ENCODE data around the gene DCANP1. TPM values are rescaled to one million over a fixed set of nuclear protein-coding genes. Genes with fewer than 3 reads are reported as not detected.
A peak's percentile ranks its signal among the peaks of the same experiment; 100 is the strongest.

Gene DCANP1
- total RNA-seq, 1 donor from 2014 or later = not detected

DNA sequence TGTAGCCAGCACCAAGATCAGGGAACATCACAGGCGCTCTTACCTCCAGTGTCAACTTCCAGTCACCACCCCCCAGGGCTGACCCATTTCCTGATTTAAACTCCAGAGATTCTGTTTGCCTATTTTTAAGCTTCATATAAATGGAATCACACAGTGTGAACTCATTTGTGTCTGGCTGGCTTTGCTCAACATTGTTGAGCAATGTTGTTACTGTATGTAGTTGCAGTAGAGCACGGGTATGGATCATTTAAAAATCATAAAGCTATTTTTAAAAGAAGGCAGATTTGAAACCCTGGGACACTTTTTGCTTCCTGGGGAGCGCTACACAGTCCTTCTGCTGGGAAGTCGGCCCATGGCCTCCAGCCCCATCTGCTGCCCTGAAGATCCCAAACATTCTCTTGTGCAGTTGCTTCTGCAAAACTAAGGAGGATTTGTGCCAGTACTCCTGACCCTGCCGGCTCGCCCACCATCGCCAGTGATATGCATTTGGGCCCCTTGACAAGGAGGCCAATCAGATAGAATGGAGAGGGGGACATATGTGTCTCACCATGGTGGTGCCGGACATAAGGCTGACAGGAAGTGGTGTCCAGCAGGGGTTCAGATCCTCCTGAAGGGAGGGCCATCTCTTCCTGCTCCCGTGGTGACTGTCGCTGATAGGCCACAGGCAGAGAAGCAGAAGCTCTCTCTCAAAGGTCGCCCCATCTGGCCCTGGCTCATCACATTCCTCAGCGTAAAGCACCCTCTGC, 13.3 kb downstream of the DCANP1 start:
- TF ChIP-seq, protein P1, sequence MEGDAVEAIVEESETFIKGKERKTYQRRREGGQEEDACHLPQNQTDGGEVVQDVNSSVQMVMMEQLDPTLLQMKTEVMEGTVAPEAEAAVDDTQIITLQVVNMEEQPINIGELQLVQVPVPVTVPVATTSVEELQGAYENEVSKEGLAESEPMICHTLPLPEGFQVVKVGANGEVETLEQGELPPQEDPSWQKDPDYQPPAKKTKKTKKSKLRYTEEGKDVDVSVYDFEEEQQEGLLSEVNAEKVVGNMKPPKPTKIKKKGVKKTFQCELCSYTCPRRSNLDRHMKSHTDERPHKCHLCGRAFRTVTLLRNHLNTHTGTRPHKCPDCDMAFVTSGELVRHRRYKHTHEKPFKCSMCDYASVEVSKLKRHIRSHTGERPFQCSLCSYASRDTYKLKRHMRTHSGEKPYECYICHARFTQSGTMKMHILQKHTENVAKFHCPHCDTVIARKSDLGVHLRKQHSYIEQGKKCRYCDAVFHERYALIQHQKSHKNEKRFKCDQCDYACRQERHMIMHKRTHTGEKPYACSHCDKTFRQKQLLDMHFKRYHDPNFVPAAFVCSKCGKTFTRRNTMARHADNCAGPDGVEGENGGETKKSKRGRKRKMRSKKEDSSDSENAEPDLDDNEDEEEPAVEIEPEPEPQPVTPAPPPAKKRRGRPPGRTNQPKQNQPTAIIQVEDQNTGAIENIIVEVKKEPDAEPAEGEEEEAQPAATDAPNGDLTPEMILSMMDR (IDR thresholded peaks at IDR 0.05) = no peak
- Mint-ChIP-seq H3K4me1 (ENCODE audit: unreplicated experiment) (no peaks in the 10 kb centered on the region), H3K27ac (ENCODE audit: unreplicated experiment) (no peak overlapping the region), H3K36me3 (ENCODE audit: unreplicated experiment) (no peaks in the 10 kb centered on the region), H3K4me3 (ENCODE audit: unreplicated experiment) (no peak overlapping the region), H3K27me3 (ENCODE audit: unreplicated experiment) (peaks cover 18% of the 10 kb centered on the region), H3K9me3 (ENCODE audit: unreplicated experiment) (peaks cover 2% of the 10 kb centered on the region)
- DNase-seq (ENCODE audit: extremely low spot score, unreplicated experiment) = peak; percentile 72

DNA sequence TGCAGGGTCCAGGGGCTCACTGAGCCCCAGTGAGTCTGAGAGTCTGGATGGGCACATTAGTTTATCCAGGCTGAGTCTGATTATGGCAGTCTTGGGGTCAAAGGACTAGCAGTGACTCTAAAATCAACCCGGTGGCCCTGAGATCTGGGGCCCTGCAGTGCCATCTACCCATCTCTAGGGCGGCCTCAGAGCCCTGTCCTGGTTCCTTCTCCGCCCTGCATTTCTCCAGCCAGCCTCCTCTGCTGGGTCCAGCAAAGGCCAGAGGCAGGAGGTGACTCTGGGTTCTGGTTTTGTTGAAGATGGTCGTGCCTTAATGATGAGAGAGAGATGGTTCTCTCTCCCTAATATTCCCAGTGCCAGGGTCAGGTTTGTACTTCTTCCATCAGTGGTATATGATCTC, 15.0 kb downstream of the DCANP1 start:
- Mint-ChIP-seq H3K4me1 (ENCODE audit: unreplicated experiment) (no peaks in the 10 kb centered on the region), H3K4me3 (ENCODE audit: unreplicated experiment) (no peak overlapping the region), H3K27ac (ENCODE audit: unreplicated experiment) (no peak overlapping the region), H3K27me3 (ENCODE audit: unreplicated experiment) (peaks cover 18% of the 10 kb centered on the region), H3K36me3 (ENCODE audit: unreplicated experiment) (no peaks in the 10 kb centered on the region), H3K9me3 (ENCODE audit: unreplicated experiment) (peaks cover 11% of the 10 kb centered on the region)
- TF ChIP-seq, protein P1 (IDR thresholded peaks at IDR 0.05) = no peak
- DNase-seq (ENCODE audit: extremely low spot score, unreplicated experiment) = no peak

DNA sequence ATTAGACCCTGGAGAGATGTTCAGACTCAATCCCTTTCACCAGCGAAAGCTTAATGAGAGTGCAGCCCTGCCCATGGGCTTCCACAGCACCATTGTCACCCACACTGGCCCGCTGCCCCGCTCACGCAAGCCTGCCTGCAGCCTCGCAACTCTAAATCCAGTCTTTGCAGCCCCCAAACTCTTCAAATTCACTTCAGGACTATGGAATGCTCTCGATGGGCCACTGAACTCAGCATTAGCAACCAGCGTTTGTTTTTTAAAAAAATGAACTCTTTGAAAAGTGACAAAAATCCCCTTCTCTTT, 17.1 kb downstream of the DCANP1 start:
- Mint-ChIP-seq H3K27ac (ENCODE audit: unreplicated experiment) (no peak overlapping the region), H3K27me3 (ENCODE audit: unreplicated experiment) (peaks cover 18% of the 10 kb centered on the region), H3K4me1 (ENCODE audit: unreplicated experiment) (no peaks in the 10 kb centered on the region), H3K36me3 (ENCODE audit: unreplicated experiment) (no peaks in the 10 kb centered on the region), H3K4me3 (ENCODE audit: unreplicated experiment) (no peak overlapping the region), H3K9me3 (ENCODE audit: unreplicated experiment) (peaks cover 11% of the 10 kb centered on the region)
- TF ChIP-seq, protein P1 (IDR thresholded peaks at IDR 0.05) = no peak
- no peak for DNase-seq (ENCODE audit: extremely low spot score, unreplicated experiment)

DNA sequence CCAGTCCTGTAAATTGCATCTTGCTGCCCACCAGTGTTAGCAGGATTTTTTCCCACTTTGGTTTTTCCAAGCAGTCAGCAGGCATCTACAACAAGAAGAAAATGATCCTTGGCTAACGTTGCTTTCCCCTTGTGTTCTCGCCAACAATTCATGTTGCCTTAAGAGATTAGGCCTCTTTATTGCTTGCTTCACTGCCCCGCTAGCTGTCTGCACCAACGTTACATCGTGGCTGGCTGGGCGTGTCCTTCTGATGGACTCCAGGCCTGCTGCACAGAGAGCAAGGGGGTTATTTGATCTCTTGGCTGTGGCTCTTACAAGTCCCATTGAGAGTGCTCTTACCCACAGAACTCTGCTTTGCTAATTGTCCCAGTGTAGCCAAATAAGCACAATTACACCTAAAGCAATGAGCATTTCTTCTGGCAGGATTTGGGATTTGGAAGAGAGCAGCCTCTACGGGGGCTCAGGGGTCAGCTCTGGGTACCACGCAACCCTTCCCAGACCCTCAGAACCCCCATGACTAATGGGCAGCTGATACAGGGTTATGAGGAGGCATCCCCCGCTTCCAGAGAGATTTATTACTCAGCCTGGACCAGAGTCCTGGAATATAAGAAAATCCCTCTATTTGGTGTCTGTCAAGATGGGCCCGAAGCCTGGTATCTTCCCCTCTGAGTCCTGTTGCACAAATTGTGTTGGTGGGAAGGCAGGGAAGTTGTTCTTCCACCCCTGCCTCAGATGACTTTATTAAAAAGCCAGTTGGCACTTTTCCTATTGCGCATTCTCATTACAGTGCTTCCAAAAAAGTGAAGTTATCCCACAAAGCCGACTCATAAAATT, 17.6 kb downstream of the DCANP1 start:
- Mint-ChIP-seq H3K4me3 (ENCODE audit: unreplicated experiment) (no peak overlapping the region), H3K4me1 (ENCODE audit: unreplicated experiment) (no peaks in the 10 kb centered on the region), H3K27me3 (ENCODE audit: unreplicated experiment) (peaks cover 22% of the 10 kb centered on the region), H3K27ac (ENCODE audit: unreplicated experiment) (no peak overlapping the region), H3K9me3 (ENCODE audit: unreplicated experiment) (peaks cover 11% of the 10 kb centered on the region), H3K36me3 (ENCODE audit: unreplicated experiment) (no peaks in the 10 kb centered on the region)
- no peak for DNase-seq (ENCODE audit: extremely low spot score, unreplicated experiment)
- TF ChIP-seq, protein P1 (IDR thresholded peaks at IDR 0.05) = no peak

DNA sequence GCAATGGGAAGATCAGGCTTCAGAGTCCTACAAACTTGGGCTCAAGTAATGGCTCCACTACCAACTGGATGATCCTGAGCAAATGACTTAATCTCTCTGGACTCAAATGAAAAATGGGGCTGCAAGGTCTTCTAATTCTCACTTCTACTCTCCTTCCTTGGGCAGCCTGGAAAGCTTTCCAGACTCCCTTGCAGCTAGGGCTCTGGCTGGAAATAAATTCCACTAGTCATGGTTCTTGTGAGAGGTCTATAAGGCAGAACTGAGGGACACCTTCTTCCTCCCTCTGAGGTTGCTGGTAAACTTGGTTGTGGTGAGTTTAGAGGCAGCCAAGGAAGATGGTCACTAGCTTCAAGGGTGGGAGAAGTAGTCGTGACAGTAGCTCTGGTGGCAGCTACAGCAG, 18.6 kb downstream of the DCANP1 start:
- Mint-ChIP-seq H3K4me1 (ENCODE audit: unreplicated experiment) (no peaks in the 10 kb centered on the region), H3K4me3 (ENCODE audit: unreplicated experiment) (no peak overlapping the region)

More for the DNA sequence above, 18.6 kb downstream of the DCANP1 start:
- Mint-ChIP-seq H3K27ac (ENCODE audit: unreplicated experiment) (no peak overlapping the region), H3K36me3 (ENCODE audit: unreplicated experiment) (no peaks in the 10 kb centered on the region), H3K27me3 (ENCODE audit: unreplicated experiment) (peaks cover 26% of the 10 kb centered on the region), H3K9me3 (ENCODE audit: unreplicated experiment) (peaks cover 11% of the 10 kb centered on the region)
- no peak for DNase-seq (ENCODE audit: extremely low spot score, unreplicated experiment)
- TF ChIP-seq, protein P1 (IDR thresholded peaks at IDR 0.05) = no peak
